HG02852 (cell line): ENCODE data around the gene BLOC1S1.

ENCODE experiments used
- ATAC-seq: cut with Tn5 transposase; IDR thresholded peaks from one replicate; pipeline ENCODE4 v1.9.1; 2021; ENCODE audit warnings: mild to moderate bottlenecking, moderate library complexity; ENCODE audit not compliant: unreplicated experiment

BLOC1S1 gene

DNA sequence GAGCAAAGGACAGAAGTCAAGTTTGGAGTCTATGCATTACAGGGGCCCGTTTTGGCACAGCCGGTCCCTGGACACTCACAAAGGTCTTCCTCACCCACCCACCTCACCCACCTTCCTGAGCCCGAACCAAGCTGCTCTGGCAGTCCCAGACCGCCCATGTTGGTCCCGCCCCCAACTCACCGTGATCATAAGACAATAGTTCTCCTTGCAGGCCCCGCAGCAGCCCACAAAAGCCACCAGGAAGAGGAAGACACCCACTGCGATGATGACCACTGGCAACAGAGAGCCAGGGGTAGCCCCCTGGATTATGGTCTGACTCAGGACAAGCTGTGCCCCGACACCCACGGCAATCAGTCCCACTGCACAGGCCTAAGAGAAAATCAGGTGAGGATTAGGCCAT is 11.1 kb downstream of the BLOC1S1 start:
- ATAC-seq, result no peak

DNA sequence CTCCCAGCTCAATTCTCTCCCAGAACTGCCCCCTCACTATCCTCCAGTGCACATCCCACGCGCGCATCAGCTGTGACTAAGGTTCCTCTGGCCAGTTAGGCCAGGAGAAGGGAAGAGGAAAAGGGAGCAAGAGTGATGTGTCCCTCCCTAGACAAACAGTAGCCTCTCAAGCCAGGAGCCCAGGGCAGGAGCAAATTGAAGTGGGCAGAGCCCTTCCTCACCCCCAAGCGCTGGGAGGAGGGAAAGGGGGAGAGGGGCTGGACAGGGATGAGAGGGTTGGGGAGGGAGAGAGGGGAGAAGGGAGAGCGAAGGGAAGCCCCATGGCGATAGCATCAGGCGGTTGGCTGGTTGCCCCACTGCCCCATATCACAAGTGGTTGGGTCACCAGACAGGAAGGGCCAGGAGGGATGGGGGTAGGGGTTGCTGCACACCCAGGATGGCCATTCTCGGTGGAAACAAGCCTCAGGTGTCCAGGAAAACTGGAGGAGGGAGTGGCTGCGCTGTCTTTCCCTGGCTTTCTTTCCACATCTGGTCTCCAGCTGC is 11.9 kb downstream of the BLOC1S1 start:
- ATAC-seq, result no peak

DNA sequence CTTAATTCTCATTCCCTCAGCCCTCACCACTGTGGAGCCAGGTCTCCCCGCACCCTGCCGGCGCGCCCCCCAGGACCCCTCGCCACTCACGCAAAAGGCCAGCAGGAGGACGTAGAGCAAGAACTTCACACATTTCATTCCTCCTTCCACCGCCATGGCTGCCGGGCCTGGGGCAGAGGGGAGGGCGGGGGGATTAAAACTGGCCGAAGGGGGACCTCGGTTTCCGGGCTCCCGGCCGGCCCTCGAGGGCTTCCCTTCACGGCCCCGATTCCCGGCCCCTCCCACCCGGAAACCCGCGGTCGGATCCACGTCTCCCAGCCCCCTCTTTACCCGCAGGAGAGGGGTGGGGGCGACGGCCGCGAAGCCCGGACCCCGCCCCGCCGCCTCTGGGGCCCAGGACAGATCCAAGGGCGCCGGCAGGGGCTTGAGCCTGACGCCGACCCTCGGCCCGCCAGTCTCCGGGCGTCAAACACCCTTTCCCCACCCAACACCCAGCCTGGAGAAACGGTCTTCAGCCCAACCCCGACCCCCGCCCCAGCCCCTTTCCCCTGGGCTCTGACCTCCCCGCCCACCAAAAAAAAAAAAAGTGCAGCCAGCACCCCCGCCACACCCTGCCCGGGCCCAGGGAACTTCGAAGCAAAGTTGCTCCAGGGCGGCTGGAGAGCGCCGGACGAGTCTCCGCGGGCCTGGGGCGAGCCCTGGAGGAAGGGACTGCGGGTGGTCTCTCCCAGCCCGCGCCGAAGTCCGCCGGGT is 12.5 kb downstream of the BLOC1S1 start:
- peak; percentile 26 for ATAC-seq

DNA sequence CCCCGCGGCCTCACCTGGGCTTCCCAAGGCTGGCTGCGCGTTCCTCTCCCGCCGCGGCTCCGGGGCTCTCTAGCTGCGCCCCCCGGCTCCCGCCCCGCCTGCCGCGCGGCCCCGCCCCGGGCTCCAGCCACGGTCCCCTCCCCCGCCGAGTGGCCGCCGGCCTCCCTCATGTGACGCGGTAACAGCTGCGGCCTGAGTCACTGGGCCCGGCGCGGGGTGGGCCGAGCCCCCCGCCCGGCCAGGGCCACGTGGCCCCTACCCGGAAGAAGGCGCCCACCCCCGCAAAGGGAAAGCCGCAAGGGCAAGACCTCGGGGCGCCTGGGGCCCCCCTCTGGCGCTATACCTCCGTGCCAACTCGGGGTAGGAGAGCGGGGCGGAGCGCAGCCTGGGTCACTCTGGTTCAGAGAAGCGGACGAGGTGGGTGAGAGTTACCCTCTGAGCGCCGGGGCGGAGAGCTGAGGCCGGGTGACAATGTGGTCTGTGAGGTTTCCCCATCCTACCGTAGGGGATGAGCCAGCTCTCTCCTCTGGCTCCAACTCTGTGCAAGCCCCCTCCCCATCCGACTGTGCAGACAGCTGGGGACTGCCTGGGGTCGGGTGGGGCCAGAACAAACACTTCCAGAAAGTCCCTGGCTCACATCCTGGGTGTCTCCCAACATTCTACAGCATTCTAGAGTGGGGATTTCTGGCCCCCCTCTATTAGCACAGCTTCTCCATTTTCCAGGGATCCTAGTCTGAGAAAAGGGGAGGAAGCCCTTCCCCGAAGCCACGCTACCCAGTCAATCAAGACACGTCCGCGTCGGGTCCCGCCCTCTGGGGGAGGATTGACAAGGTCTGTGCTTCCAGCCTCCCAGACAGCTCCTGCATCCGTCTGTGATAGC is 13.3 kb downstream of the BLOC1S1 start, which contains the start of gene CD63:
Gene CD63, minus strand, starts transcription at position 71 of the 880 bp plus-strand sequence. CDS start 668 bp downstream, outside the sequence.
- ATAC-seq, result peak; percentile 64

DNA sequence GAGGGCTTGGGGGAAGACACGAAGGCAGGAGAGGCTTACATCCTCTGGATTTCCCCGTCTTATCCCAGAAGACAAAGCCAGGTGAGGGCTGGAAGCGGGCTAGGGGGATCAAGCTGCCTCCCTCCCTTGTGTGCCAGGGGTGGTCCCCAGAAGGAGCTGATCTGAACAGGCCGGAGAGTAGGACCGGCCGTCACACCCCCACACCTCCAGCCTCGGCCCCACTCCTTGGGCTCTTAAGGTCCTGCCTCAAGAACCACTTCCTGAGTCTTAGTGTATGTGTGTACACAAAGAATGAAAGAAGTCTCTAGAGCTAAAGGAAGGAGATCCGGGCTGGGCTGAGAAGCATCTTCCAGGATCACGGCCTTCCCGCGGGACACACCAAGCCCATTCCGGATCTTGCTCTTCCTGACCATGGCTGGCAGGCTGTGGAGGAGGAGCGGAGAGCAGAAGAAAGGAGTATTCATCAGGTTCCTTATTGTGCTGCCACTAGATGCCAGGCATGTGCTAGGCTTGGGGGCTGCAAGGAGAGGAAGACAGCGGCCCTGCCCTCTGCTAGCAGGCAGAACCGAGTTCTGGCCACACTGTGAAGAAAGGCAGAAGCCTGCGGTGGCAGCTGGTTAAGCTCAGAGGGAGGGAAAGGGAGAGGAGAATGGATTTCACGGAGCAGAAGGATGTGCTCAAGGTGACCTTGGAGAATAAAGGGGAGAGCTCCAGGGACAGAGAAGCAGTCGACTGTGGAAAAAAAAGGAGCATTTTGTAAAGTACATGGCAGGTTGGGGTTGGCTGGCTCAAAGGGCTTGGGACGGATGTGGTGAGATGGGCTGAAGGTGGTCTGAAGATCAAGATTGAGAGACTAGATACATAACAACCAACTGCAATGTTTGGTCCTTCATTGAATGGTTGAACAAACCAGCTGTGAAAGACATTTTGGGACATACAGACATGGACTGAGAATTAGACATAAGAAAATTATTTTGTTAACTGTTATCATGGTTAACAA is 14.3 kb downstream of the BLOC1S1 start:
- peak; percentile 37 for ATAC-seq

DNA sequence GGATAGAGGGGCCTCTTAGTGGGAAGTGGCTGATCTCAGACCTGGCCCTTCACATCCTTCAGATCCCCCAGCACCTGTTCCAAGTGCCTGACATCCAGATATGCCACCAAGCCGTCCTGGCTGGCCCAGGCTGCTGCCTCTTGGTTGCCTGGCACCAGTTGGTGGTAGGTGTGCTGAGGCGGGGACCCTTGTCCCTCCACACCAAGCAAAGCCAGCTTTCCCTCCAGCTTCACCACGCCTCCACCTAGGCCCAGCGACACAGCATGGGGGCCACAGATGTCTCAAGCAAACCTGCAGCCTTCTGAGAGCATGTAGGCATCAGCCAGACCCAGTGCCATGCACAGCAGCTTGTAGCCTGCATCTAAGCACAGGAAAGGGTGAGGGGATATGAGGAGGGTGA is 16.4 kb downstream of the BLOC1S1 start:
- no peak for ATAC-seq

DNA sequence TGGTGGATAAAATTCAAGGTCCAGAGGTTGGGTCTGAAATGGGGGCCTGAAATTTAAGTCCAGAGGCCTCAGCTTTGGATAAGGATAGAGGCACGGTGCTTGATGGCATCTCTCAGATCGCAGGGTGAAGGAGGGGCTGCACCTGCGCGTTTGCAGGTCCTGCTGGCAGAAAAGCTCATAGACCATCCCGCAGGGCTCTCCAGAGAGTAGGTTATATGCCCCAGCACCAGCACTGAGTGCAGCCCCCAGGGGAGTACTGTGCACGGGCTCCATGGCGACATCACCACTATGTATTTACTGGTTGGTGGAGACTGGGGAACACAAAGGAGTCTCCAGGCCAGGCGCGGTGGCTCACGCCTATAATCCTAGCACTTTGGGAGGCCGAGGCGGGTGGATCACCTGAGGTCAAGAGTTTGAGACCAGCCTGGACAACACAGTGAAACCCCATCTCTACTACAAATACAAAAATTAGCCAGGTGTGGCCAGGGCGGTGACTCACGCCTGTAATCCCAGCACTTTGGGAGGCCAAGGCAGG is 17.2 kb downstream of the BLOC1S1 start:
- no peak for ATAC-seq

DNA sequence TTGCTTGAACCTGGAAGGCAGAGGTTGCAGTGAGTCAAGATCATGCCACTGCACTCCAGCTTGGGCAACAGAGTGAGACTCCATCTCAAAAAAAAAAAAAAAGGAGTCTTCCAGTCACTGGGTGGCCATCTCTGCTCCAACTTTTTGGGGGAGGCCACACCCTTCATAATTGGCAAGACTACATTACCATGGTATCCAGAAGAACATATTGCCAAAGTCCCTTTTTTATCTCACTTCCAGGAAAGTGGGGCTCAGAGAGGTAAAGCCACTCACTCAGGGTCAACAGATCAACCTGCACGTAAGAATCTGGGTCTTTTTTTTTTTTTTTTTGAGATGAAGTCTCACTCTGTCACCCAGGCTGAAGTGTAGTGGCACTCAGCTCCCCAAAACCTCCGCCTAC is 18.0 kb downstream of the BLOC1S1 start:
- no peak for ATAC-seq

DNA sequence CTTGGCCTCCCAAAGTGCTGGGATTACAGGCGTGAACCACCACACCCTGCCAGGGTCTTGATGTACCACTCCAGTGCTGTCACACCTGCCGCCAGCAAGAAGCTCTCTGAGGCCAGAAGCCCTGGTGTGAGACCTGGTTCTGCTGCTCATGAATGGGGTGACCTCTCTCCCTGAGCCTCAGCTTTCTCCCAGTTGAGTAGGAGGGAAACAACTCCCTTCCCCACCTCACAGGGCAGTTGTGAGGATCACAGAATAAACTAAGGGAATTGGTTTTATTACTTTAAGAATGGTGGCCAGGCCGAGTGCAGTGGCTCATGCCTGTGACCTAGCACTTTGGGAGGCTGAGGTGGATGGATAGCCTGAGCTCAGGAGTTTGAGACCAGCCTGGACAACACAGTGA is 18.7 kb downstream of the BLOC1S1 start:
- ATAC-seq, result no peak

DNA sequence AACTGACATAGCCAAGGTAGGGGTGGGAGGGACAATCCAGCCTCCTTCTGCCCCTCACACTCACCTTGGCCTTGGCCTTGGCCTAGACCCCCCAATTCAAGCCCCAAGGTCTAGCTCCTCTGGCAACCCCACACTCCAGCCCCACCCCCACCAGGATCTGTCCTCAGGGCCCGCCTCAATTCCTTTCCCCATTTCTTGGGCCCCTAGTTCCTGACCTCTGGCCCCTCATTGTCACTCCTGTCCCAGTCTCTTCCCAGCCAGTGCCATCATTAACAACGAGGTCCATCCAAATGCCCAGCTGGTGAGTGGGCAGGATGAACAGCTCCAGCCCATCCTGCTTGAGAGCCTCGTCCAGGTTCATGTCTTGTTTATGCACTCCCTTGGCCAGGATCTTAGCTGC is 20.2 kb downstream of the BLOC1S1 start:
- no peak for ATAC-seq

DNA sequence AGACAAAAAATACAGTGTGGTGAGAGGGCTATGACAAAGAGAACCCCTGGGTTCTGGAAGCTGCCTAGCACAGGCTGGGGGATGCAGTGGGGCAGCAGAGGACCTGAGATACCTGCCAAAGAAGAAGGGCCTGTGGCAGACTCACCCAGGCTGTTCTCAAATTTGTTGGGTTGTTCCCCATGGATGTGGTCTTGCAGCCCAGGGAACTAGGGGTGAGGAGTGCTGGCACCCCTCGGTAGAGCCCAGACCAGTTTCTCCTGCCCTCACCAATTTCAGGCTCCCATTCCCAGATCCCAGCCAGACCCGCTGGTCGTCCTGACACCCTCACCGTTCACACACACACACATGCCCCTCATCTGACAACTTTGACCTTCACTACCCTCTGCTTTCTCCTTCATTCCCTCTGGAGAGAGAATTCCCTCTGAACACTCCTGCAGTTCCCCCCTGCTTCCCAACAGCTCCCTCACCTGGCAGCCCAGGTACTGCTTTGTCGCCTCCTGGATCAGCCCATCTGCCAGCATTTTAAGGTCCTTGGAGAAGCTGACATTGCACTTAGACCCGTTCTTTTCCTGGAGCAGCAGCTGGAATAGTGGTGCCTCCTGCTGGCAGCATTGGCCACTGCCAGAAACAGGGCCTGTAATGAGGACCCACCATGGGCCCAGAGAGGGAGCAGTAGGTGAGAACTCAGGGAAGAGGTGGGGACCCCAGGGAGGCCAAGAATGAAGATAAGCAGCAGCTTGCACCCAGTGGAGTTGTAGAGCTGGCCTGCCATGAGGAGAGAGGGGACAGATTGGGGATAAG is 21.1 kb downstream of the BLOC1S1 start:
- no peak for ATAC-seq

DNA sequence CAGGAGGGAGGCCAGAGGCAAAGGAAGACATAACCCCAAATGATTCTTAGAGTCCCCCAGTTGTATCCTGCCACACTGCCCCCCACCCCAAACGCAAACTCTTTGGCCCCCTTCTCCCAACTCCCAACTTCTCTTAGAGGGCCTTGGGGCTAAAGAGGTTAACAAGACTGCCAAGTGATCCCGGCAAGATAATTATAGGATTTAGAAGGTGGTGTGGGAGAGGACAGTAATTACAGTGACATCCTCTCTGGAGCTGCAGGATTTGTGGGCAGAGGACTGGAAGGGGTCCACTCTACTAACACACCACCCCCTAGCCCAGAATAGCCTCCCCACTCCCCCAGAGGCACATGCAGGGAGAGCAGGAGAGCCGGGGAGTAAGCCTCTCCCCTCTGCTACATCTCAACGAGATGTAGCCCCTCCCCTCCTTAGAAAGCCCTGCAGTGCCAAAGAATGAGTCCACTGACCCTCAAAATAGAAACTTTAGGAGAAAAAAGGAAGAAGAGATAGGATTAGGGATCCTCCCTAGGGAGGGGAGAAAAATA is 21.8 kb downstream of the BLOC1S1 start:
- ATAC-seq, result no peak

DNA sequence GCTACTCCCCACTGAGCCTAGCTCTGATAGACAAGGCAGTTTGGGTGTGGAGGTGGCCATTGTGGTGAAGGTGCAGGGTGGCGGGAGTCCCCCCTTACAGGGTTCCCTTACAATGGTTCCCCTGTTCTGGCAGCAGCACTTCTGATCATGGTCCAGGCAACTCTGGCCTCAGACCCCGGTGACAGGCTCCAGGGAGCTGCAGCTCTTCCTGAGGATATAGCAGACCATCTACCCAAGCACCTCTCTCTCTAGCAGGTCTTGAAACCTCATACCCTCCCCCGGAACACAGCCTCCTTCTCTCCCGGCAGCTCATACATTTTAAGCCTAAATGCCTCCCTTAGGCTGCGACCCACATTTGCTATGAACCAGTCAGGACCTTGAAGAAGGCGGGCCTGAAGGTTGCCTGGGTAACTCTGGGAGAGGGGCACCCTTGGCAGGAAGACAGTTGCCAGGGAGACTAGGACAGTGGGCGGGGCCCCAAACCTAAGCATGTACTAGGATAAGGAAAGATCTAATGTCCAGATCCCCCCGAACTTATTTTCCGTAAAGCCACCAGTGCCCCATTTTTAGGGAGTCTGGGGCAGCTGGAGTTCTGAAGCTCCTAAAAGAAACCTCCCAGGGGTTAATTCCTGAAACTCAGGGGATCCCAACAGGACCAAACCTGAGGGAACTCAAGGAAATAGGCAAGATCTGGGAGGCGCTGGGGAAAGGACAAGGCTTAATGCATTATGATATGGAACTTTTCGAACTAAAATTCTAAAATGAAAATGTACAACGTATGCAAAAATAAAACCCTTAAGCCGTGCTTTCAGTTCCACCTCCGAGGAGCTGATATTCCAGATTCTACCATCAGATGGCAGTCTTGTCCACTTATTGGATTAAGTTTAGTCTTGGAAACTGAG is 22.5 kb downstream of the BLOC1S1 start:
- peak; percentile 80 for ATAC-seq

DNA sequence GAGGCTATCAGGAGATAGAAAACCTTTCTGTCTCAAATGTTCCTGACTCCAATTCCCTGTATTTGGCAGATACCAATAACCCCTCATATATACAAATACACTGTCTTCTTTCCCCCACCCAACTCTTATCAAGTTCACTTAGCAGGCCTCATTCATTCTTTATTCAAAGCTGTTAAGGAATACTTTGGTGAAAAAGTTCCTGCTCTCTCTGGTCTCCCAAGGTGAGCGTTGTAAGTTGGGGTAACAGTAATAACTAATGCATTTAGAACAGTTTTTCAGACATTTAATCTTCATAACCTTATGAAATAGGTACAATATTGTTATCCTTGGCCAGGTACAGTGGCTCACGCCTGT is 23.2 kb downstream of the BLOC1S1 start:
- no peak for ATAC-seq

DNA sequence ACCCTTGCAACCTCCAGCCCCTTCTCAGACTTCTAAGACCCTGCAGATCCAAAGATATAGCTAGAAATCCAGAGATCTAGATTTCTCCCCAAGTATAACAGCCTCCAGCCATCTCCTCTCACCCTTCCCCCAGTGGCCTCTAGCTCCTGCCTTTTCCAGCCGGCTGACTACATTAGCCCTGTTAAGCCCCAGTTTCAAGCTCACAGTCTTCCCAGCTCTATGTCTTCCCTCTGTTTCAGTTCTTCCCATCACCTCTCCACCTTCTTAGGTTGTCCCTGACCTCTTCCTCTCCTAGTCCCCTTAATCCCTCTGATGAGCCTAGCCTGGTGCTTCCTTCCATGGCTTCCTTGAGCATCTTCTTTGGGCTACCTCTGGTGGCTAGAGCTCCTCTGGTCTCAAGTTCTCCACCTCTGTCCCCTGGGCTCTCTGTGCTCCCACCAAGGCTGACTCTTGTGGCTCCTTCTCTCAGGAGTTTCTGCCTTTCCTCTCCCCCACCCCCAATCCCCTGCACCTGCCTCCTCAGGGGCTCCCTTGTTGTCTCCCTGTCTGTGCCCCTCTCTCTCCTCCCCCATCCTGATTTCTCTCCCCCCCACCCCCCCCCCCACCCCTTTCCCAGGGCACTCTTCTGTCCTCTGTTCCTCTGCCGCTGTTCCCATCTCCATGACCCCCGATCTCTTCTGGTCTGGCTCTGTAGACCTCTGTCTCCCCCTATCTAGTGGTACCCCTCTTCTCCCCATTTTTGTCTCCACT is 26.3 kb downstream of the BLOC1S1 start:
- no peak for ATAC-seq

DNA sequence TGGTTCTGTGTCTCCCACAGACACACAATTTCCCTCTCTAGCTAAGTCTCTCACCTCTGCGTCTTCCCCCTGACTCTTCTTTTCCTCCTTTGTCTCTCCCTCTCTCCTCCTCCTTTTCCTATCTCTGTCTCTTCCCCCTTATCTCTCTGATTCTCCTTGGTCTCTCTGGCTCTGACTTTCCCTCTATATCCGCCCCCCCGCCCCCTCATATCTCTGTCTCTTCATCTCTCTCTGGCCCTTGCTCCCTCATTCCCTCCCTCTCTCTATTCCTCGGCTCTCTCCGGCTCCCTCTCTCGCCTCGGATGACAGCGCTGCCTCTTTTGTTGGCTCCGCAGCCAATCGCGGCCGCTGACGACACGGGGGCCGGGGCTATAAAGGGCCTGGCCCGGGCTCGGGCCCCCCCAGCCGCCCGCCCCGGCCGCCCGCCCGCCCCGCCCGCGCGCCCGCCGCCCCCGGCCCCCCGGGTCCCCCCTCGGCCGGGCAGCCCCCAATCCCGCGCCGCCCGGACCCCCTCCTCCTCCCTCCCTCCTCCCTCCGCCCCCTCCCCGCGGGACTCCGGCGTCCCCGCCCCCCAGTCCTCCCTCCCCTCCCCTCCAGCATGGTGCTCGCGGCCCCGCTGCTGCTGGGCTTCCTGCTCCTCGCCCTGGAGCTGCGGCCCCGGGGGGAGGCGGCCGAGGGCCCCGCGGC is 27.0 kb downstream of the BLOC1S1 start, which contains the start of gene GDF11:
Gene GDF11, plus strand, starts transcription at position 404 of the 687 bp plus-strand sequence. Its CDS starts 195 bp downstream, at position 599.
- ATAC-seq, result peak; percentile 38
